ENCODE data around the gene JAKMIP2. TPM values are rescaled to one million over a fixed set of nuclear protein-coding genes. Genes with fewer than 3 reads are reported as not detected.

Gene JAKMIP2
- total RNA-seq, 1 experiment from 2014 or later = 6.4 TPM

- no peaks in the 10 kb centered on the region for H3K27me3 Mint-ChIP-seq (ENCODE audit: low read depth)
- H3K79me2 ChIP-seq (ENCODE audit: insufficient read depth, low read length) = no peaks in the 10 kb centered on the region
- H3K23me2 ChIP-seq (ENCODE audit: insufficient read length, low read depth, low read length, poor library complexity, severe bottlenecking) = peaks cover 8% of the 10 kb centered on the region
- H3K27ac ChIP-seq (ENCODE audit: insufficient read length, low read depth, low read length) = no peak overlapping the region
- H3K4me1 ChIP-seq (ENCODE audit: insufficient read depth, low read length) = no peaks in the 10 kb centered on the region
- H4K20me1 ChIP-seq (ENCODE audit: control insufficient read depth, insufficient read depth, insufficient read length) = peaks cover 2% of the 10 kb centered on the region
- H3K18ac ChIP-seq (ENCODE audit: insufficient read length, low read depth, low read length) = no peak overlapping the region
- H3K4me3 Mint-ChIP-seq = no peak overlapping the region
- no peak overlapping the region for H3K23ac ChIP-seq (ENCODE audit: insufficient read length, low read depth, low read length)
- no peak overlapping the region for H3K56ac ChIP-seq (ENCODE audit: insufficient read length, low read depth, low read length)
- DNase-seq = no peak
- no peak overlapping the region for H3K4ac ChIP-seq (ENCODE audit: low read depth, low read length)
- no peak overlapping the region for H2BK12ac ChIP-seq (ENCODE audit: insufficient read length, low read depth, low read length)
- H2AFZ ChIP-seq (ENCODE audit: low read length) = no peak overlapping the region
- no peak overlapping the region for H3K14ac ChIP-seq (ENCODE audit: insufficient read depth, low read length)
- H3K79me1 ChIP-seq (ENCODE audit: insufficient read depth, low read depth, low read length, poor library complexity, severe bottlenecking) = no peaks in the 10 kb centered on the region
- H4K8ac ChIP-seq (replicated peaks; ENCODE audit: insufficient read length, low read depth, low read length) = no peak overlapping the region
- H3K4me1 Mint-ChIP-seq = peaks cover 12 to 17% of the 10 kb centered on the region in 2 experiments
- H3K27ac Mint-ChIP-seq = no peak overlapping the region
- H3K9me3 ChIP-seq (ENCODE audit: control insufficient read depth, low read depth, low read length) = no peaks in the 10 kb centered on the region
- no peak for TF ChIP-seq CTCF (conservative IDR thresholded peaks at IDR 0.05)
- H3K9ac ChIP-seq (ENCODE audit: extremely low read depth, insufficient read length, low read length) = no peak overlapping the region
- H3K36me3 Mint-ChIP-seq (ENCODE audit: insufficient read depth in 1 of 3, low read depth in 3 of 3) = no peaks in the 10 kb centered on the region
- no peaks in the 10 kb centered on the region for H3K9me3 Mint-ChIP-seq
- no peak overlapping the region for H2BK15ac ChIP-seq (ENCODE audit: low read depth, low read length)
- WGBS (ENCODE audit: extremely low coverage, insufficient read length, low lambda C conversion rate) = no CpG with 5 or more reads among the region's 2 CpGs
- no peak overlapping the region for H2BK5ac ChIP-seq (ENCODE audit: insufficient read length, low read length)
- no peak overlapping the region for H3T11ph ChIP-seq (ENCODE audit: low read length)
- H2AK5ac ChIP-seq (ENCODE audit: insufficient read length, low read length) = no peak overlapping the region
- H4K91ac ChIP-seq (ENCODE audit: insufficient read length, low read depth, low read length) = no peak overlapping the region
- H4K5ac ChIP-seq (ENCODE audit: insufficient read length, low read depth, low read length) = no peak overlapping the region
- H2BK120ac ChIP-seq (ENCODE audit: low read depth, low read length, poor library complexity, severe bottlenecking) = no peak overlapping the region
- no peak overlapping the region for H2BK20ac ChIP-seq (ENCODE audit: low read depth, low read length, poor library complexity, severe bottlenecking)
- H3K4me2 ChIP-seq (ENCODE audit: insufficient read depth, insufficient read length, low read length) = no peak overlapping the region
- no peaks in the 10 kb centered on the region for H3K27me3 ChIP-seq (ENCODE audit: insufficient read depth, low read length)
Observed at GRCh38 chr5:147786142-147786541, 3.6 kb upstream of the JAKMIP2 start.
